ENCODE measurements around the gene ALG12. TPM values are rescaled to one million over a fixed set of nuclear protein-coding genes. Genes with fewer than 3 reads are reported as not detected.

ALG12 gene
- polyA plus RNA-seq, 1 donor from 2014 or later: 14.3 TPM

- Histone ChIP-seq H3F3A (ENCODE audit: insufficient read depth, low read length, poor library complexity, severe bottlenecking) (no peaks in the 10 kb centered on the region), H3K9me2 (ENCODE audit: insufficient read depth, low read length) (no peaks in the 10 kb centered on the region), H3K36me3 (ENCODE audit: insufficient read depth, low read length) (no peaks in the 10 kb centered on the region), H3K4me3 (ENCODE audit: low read length) (no peak overlapping the region), H3K27ac (ENCODE audit: low read length) (no peak overlapping the region), H4K20me1 (ENCODE audit: insufficient read depth) (no peaks in the 10 kb centered on the region), H2AFZ (ENCODE audit: low read depth, low read length) (no peak overlapping the region), H3K27me3 (ENCODE audit: insufficient read depth, low read depth, low read length) (no peaks in the 10 kb centered on the region), H3K4me2 (ENCODE audit: low read length) (no peak overlapping the region), H3K9me3 (ENCODE audit: low read length) (no peaks in the 10 kb centered on the region), H3K79me2 (replicated peaks; ENCODE audit: insufficient read depth, low read length) (no peaks in the 10 kb centered on the region), H3K9ac (ENCODE audit: low read length) (no peak overlapping the region)
- TF ChIP-seq RAD21 (conservative IDR thresholded peaks at IDR 0.05) (no peak), TAF1 (IDR thresholded peaks at IDR 0.05; ENCODE audit: low read depth) (no peak), SMC3 (conservative IDR thresholded peaks at IDR 0.05; ENCODE audit: poor library complexity) (no peak), EZH2 (IDR thresholded peaks at IDR 0.05; ENCODE audit: borderline replicate concordance, insufficient read depth, low read length, poor library complexity, severe bottlenecking) (no peak), REST (IDR thresholded peaks at IDR 0.05; ENCODE audit: borderline replicate concordance) (no peak), EP300 (conservative IDR thresholded peaks at IDR 0.05; ENCODE audit: poor library complexity, severe bottlenecking) (no peak), POLR2AphosphoS5 (IDR thresholded peaks at IDR 0.05) (no peak)
- TF ChIP-seq, protein P1, sequence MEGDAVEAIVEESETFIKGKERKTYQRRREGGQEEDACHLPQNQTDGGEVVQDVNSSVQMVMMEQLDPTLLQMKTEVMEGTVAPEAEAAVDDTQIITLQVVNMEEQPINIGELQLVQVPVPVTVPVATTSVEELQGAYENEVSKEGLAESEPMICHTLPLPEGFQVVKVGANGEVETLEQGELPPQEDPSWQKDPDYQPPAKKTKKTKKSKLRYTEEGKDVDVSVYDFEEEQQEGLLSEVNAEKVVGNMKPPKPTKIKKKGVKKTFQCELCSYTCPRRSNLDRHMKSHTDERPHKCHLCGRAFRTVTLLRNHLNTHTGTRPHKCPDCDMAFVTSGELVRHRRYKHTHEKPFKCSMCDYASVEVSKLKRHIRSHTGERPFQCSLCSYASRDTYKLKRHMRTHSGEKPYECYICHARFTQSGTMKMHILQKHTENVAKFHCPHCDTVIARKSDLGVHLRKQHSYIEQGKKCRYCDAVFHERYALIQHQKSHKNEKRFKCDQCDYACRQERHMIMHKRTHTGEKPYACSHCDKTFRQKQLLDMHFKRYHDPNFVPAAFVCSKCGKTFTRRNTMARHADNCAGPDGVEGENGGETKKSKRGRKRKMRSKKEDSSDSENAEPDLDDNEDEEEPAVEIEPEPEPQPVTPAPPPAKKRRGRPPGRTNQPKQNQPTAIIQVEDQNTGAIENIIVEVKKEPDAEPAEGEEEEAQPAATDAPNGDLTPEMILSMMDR (IDR thresholded peaks at IDR 0.05; ENCODE audit: poor library complexity, severe bottlenecking): no peak
Measured at GRCh38 chr22:49925525-49926128, 7.4 kb upstream of the ALG12 start.

- no peak overlapping the region for H2AFZ ChIP-seq (ENCODE audit: low read depth, low read length)
- peaks cover 2% of the 10 kb centered on the region for H4K20me1 ChIP-seq (ENCODE audit: insufficient read depth)
- no peaks in the 10 kb centered on the region for H3K79me2 ChIP-seq (replicated peaks; ENCODE audit: insufficient read depth, low read length)
- no peaks in the 10 kb centered on the region for H3F3A ChIP-seq (ENCODE audit: insufficient read depth, low read length, poor library complexity, severe bottlenecking)
- H3K27ac ChIP-seq (ENCODE audit: low read length): no peak overlapping the region
- H3K4me2 ChIP-seq (ENCODE audit: low read length): no peak overlapping the region
- H3K9ac ChIP-seq (ENCODE audit: low read length): no peak overlapping the region
- no peaks in the 10 kb centered on the region for H3K36me3 ChIP-seq (ENCODE audit: insufficient read depth, low read length)
- H3K9me3 ChIP-seq (ENCODE audit: low read length): no peaks in the 10 kb centered on the region
- H3K9me2 ChIP-seq (ENCODE audit: insufficient read depth, low read length): no peaks in the 10 kb centered on the region
- TF ChIP-seq MXI1 (conservative IDR thresholded peaks at IDR 0.05; ENCODE audit: poor library complexity, severe bottlenecking): no peak
- H3K4me3 ChIP-seq (ENCODE audit: low read length): no peak overlapping the region
- H3K27me3 ChIP-seq (ENCODE audit: insufficient read depth, low read depth, low read length): no peaks in the 10 kb centered on the region
Measured at GRCh38 chr22:49924113-49924833, 6.0 kb upstream of the ALG12 start.

Measured in neural cell (in vitro differentiated cells).